Measurements from ENCODE around the gene CDKN1A. TPM values are rescaled to one million over a fixed set of nuclear protein-coding genes. Genes with fewer than 3 reads are reported as not detected.

The CDKN1A gene
- total RNA-seq, 1 donor from 2014 or later = 41.3 TPM

DNA sequence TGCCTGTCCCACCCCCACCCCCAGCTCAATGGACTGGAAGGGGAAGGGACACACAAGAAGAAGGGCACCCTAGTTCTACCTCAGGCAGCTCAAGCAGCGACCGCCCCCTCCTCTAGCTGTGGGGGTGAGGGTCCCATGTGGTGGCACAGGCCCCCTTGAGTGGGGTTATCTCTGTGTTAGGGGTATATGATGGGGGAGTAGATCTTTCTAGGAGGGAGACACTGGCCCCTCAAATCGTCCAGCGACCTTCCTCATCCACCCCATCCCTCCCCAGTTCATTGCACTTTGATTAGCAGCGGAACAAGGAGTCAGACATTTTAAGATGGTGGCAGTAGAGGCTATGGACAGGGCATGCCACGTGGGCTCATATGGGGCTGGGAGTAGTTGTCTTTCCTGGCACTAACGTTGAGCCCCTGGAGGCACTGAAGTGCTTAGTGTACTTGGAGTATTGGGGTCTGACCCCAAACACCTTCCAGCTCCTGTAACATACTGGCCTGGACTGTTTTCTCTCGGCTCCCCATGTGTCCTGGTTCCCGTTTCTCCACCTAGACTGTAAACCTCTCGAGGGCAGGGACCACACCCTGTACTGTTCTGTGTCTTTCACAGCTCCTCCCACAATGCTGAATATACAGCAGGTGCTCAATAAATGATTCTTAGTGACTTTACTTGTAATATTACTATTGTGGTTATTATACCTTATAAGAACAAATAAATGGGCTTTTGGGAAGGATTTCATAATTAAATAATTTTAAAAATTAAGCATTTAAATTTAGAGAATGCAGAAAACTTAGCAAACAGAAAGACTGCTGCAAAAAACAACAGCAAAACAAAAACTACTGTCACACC lies 8.4 kb downstream of the CDKN1A start:
- no peak for DNase-seq
- peaks cover 3% of the 10 kb centered on the region for H3K9me3 Mint-ChIP-seq (ENCODE audit: unreplicated experiment)
- TF ChIP-seq, protein P1, sequence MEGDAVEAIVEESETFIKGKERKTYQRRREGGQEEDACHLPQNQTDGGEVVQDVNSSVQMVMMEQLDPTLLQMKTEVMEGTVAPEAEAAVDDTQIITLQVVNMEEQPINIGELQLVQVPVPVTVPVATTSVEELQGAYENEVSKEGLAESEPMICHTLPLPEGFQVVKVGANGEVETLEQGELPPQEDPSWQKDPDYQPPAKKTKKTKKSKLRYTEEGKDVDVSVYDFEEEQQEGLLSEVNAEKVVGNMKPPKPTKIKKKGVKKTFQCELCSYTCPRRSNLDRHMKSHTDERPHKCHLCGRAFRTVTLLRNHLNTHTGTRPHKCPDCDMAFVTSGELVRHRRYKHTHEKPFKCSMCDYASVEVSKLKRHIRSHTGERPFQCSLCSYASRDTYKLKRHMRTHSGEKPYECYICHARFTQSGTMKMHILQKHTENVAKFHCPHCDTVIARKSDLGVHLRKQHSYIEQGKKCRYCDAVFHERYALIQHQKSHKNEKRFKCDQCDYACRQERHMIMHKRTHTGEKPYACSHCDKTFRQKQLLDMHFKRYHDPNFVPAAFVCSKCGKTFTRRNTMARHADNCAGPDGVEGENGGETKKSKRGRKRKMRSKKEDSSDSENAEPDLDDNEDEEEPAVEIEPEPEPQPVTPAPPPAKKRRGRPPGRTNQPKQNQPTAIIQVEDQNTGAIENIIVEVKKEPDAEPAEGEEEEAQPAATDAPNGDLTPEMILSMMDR (IDR thresholded peaks at IDR 0.05; ENCODE audit: partially characterized antibody, unreplicated experiment) = no peak

DNA sequence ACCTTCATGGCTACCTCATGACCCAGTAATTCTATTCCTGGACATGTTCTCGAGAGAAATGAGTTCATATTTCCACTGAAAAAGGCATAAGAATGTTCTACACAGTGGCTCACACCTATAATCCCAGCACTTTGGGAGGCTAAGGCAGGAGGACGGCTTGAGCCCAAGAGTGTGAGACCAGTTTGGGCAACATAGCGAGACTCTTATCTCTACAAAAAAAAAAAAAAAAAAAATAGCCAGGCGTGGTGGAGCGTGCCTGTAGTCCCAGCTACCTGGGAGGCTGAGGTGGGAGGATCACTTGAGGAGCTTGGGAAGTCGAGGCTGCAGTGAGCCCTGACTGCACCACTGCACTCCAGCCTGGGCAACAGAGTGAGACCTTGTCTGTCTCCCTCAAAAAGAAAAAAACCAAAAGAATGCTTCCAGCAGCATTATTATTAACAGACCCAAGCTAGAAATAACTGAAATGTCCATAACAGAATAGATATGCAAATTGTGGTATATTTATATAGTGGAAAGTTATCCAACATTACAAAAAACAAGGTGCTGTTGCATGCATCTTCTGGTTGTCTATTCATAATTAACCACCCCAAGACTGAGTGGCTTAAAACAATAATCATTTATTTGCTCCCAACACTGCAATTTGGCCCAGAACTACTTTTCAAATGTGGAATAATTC lies 9.7 kb downstream of the CDKN1A start:
- Mint-ChIP-seq H3K4me1 (ENCODE audit: low read depth, unreplicated experiment) (no peaks in the 10 kb centered on the region), H3K27me3 (ENCODE audit: unreplicated experiment) (peaks cover 7% of the 10 kb centered on the region), H3K4me3 (ENCODE audit: unreplicated experiment) (no peak overlapping the region), H3K36me3 (ENCODE audit: unreplicated experiment) (no peaks in the 10 kb centered on the region), H3K27ac (ENCODE audit: unreplicated experiment) (no peak overlapping the region), H3K9me3 (ENCODE audit: unreplicated experiment) (peaks cover 3% of the 10 kb centered on the region)
- TF ChIP-seq, protein P1 (IDR thresholded peaks at IDR 0.05; ENCODE audit: partially characterized antibody, unreplicated experiment) = no peak
- no peak for DNase-seq

More for the DNA sequence above, 8.4 kb downstream of the CDKN1A start:
- H3K4me3 Mint-ChIP-seq (ENCODE audit: unreplicated experiment) = no peak overlapping the region
- H3K36me3 Mint-ChIP-seq (ENCODE audit: unreplicated experiment) = no peaks in the 10 kb centered on the region
- peaks cover 3% of the 10 kb centered on the region for H3K4me1 Mint-ChIP-seq (ENCODE audit: low read depth, unreplicated experiment)
- peaks cover 7% of the 10 kb centered on the region for H3K27me3 Mint-ChIP-seq (ENCODE audit: unreplicated experiment)
- H3K27ac Mint-ChIP-seq (ENCODE audit: unreplicated experiment) = no peak overlapping the region

DNA sequence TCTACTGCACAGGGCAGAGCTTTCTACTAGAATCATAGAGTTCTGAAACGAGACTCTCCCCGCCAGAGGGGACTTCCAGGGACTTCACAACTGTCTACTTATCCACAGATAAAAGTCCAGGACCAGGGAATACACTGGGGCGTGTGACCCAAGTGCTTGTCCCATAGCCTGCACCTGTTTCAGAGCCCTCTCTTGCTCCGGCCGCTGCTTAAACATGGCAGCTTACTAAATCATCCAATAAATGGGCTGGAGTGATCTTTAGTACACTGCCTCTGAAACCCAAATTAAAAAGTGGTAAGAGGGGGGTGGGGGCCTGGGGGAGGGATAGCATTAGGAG lies 10.2 kb downstream of the CDKN1A start:
- Mint-ChIP-seq H3K4me3 (ENCODE audit: unreplicated experiment) (no peak overlapping the region), H3K9me3 (ENCODE audit: unreplicated experiment) (peaks cover 3% of the 10 kb centered on the region), H3K27ac (ENCODE audit: unreplicated experiment) (no peak overlapping the region), H3K27me3 (ENCODE audit: unreplicated experiment) (peaks cover 8% of the 10 kb centered on the region), H3K4me1 (ENCODE audit: low read depth, unreplicated experiment) (no peaks in the 10 kb centered on the region), H3K36me3 (ENCODE audit: unreplicated experiment) (no peaks in the 10 kb centered on the region)
- TF ChIP-seq, protein P1 (IDR thresholded peaks at IDR 0.05; ENCODE audit: partially characterized antibody, unreplicated experiment) = no peak
- DNase-seq = no peak

DNA sequence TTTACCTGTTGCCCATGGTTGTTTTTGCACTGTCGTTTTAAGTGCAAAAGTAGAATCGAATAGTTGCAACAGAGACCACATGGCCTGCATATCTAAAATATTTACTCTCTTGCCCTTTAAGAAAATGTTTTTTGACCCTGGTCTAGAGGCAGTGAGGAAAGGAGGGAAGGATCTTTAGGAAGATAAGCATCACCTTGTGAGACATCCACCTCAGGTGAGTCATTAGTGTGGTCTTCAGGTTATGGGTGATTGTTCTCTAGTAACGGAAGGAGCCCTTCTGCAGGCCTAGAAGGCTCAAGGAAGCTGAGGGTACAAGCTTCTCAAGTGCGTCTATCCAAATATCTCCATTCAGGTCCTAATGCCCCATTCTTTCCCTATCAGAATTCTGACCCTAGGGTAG lies 12.5 kb downstream of the CDKN1A start:
- Mint-ChIP-seq H3K27me3 (ENCODE audit: unreplicated experiment) (peaks cover 8% of the 10 kb centered on the region), H3K4me3 (ENCODE audit: unreplicated experiment) (no peak overlapping the region), H3K27ac (ENCODE audit: unreplicated experiment) (no peak overlapping the region), H3K4me1 (ENCODE audit: low read depth, unreplicated experiment) (peaks cover 2% of the 10 kb centered on the region), H3K9me3 (ENCODE audit: unreplicated experiment) (no peaks in the 10 kb centered on the region), H3K36me3 (ENCODE audit: unreplicated experiment) (no peaks in the 10 kb centered on the region)
- DNase-seq = no peak
- TF ChIP-seq, protein P1 (IDR thresholded peaks at IDR 0.05; ENCODE audit: partially characterized antibody, unreplicated experiment) = no peak

DNA sequence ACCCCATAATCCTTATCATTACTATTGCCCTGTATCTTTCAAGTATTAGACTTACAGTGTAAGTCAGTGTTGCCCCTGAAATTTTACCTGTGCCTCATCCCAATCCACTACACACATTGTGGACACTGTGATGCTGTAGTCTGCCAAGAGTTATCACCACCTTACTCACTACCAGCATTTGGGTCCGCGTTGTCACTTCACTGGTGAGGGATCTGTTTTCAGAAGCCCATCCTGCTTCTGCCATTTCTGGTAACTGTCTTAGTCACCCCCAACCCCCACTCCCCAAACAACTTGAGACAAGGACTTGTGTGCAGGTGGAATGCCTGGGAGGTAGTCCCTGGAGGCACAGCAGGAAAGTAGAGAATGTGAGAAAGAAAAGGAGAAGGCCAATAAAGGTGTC lies 13.1 kb downstream of the CDKN1A start:
- H3K9me3 Mint-ChIP-seq (ENCODE audit: unreplicated experiment) = no peaks in the 10 kb centered on the region
- DNase-seq = no peak
- no peaks in the 10 kb centered on the region for H3K36me3 Mint-ChIP-seq (ENCODE audit: unreplicated experiment)
- TF ChIP-seq, protein P1 (IDR thresholded peaks at IDR 0.05; ENCODE audit: partially characterized antibody, unreplicated experiment) = no peak
- H3K4me3 Mint-ChIP-seq (ENCODE audit: unreplicated experiment) = no peak overlapping the region
- peaks cover 2% of the 10 kb centered on the region for H3K4me1 Mint-ChIP-seq (ENCODE audit: low read depth, unreplicated experiment)
- no peak overlapping the region for H3K27ac Mint-ChIP-seq (ENCODE audit: unreplicated experiment)
- H3K27me3 Mint-ChIP-seq (ENCODE audit: unreplicated experiment) = peaks cover 8% of the 10 kb centered on the region
